Epithelial cell of proximal tubule (primary cell): ENCODE measurements around the gene DVL2. TPM values are rescaled to one million over a fixed set of nuclear protein-coding genes. Genes with fewer than 3 reads are reported as not detected.

ENCODE experiments used
- DNase-seq: peaks from one replicate; pipeline ENCODE4 v3.0.0-alpha.2; 2011; ENCODE audit warnings: low read depth
- H3K4me3 ChIP-seq: 2 replicates; pipeline ENCODE4 v1.5.1; 2011; ENCODE audit warnings: low read depth, mild to moderate bottlenecking, low read length
- total RNA-seq: library from RNA; depleted of rRNA; stranded (reverse); fragments of >200 nt; gene quantifications from 2 replicates; pipeline ENCODE4 v1.2.3, GENCODE V29; 2015
- TF ChIP-seq, protein P1 (sequence below): conservative IDR thresholded peaks from 2 replicates; pipeline ENCODE4 v1.5.1; 2012; ENCODE audit warnings: low read depth, mild to moderate bottlenecking, low read length

DVL2 gene
- total RNA-seq, 1 donor from 2014 or later, result 46.5 TPM

- peak overlapping the region; percentile 82 for H3K4me3 ChIP-seq
- TF ChIP-seq, protein P1, sequence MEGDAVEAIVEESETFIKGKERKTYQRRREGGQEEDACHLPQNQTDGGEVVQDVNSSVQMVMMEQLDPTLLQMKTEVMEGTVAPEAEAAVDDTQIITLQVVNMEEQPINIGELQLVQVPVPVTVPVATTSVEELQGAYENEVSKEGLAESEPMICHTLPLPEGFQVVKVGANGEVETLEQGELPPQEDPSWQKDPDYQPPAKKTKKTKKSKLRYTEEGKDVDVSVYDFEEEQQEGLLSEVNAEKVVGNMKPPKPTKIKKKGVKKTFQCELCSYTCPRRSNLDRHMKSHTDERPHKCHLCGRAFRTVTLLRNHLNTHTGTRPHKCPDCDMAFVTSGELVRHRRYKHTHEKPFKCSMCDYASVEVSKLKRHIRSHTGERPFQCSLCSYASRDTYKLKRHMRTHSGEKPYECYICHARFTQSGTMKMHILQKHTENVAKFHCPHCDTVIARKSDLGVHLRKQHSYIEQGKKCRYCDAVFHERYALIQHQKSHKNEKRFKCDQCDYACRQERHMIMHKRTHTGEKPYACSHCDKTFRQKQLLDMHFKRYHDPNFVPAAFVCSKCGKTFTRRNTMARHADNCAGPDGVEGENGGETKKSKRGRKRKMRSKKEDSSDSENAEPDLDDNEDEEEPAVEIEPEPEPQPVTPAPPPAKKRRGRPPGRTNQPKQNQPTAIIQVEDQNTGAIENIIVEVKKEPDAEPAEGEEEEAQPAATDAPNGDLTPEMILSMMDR, result no peak
- DNase-seq, result no peak
Observed at GRCh38 chr17:7241090-7241733, 6.9 kb upstream of the DVL2 start.

GRCh38 chr17:7240375-7240774, 6.1 kb upstream of the DVL2 start:
- DNase-seq, result no peak
- TF ChIP-seq, protein P1, result no peak

DNA sequence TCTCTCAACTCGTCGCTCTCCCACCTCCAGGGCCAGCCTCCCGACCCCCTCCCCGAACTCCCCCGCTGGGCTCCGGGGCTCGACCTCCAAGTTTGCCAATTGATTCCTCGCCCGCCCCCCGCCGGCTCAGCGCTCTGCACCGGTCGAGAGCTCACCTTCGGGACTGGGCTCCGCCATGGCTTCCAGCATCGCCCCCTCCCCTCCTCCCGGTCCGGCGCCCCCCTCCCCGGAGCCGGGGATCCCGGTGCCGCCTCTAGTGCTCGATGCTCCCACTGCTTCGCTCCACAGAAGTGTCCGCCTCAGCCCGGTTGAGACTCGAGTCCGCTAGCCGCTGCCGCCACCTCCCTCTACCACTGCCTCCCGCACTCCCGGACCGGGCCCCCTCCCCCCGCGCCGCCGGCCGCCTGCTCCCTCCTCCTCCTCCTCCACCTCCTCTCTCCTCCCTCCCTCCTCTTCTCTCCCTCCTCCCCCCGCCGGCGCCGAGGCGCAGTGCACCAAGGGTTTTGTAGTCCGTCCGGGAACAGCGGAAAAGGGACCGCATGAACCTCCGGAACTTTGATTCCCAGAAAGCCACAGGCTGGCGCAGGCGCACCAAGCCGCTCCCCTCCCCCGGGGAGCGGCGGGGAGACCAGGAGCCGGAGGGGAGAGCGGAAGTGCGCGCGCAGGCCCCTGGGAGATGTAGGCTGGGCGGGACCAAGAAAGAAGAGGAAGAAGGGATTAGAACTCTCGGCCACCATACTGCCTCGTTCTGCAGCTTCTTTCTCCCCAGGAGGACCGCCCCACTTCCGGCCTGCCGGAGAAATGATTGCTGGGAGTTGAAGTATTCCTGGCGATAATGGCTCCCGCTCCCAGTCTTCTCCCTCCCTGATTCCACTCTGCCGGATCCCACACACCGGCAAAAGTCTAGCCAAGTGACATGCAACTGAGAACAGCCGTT, 5.0 kb upstream of the DVL2 start, which contains the start of gene PHF23:
Gene PHF23, minus strand, starts transcription at position 367 of the 937 bp plus-strand sequence. Its CDS starts 178 bp downstream, at position 189.
- TF ChIP-seq, protein P1, result no peak
- peak within 1 kb of the TSS; percentile 90 for H3K4me3 ChIP-seq
- peak; percentile 94 for DNase-seq

More at GRCh38 chr17:7240375-7240774, 6.1 kb upstream of the DVL2 start:
- peak overlapping the region; percentile 82 for H3K4me3 ChIP-seq

DNA sequence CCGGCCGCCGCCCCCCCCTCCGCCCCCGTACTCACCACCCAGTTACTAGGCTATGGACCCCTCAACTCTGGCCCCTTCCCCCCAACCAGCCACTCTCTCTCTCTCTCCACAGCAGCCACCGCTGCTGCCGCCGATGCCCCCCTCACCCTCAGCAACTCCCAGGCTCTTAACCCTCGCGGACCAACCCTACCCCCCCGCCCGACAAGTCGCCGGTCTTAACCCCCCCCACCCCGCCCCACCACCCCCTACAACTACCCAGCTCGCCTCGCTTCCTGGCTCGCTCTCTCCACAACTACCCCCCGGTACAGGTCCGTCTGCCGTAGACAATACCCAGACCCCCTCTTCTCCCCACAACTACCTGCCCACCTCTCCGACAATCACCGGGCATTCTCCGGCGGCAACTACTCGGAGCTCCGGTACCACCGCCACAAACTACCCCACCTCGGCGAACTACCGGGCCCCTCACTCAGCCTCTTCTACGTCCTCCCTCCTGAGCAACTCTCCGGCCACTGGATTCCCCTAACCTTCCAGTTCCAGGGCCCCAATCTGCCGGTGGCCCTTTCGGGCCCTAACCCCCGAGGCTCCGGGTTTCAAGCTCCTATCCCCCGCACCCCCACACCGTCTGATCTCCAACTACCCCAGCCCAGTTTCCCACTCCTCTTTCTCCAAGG, 4.2 kb upstream of the DVL2 start:
- DNase-seq, result no peak
- H3K4me3 ChIP-seq, result peak overlapping the region; percentile 90
- TF ChIP-seq, protein P1, result no peak

DNA sequence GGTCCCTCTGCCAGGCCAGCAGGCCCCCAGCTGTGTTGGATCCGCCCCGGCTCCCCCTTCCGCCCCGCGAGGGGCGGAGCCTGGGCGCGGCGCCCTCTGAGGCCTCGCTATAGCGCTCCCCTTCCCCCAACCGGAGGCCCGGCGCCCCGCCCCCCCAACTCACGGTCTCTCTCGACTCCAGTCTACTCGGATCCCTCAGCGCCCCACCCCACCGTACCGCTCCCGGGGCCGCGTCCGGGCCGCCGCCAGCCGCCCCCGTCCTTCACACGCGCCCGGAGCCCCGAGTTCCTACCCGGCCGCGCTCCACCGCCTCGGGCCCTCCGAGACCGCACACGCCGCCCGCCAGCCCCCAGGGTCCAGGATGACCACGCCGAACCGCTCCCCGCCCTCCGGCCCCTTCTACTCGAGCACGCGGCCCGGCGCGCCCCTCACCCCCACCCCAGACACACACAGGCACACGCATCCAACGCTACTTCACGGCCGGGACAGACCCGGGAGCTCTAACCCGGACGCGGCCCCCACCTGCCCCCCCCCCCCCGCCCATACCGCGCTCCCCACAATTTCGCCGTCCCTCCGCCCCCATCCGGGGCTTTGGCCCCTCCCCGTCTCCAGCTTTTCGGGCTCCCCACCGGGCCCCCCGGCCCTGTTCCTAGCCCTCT, 3.6 kb upstream of the DVL2 start:
- DNase-seq, result no peak
- peak overlapping the region; percentile 90 for H3K4me3 ChIP-seq
- TF ChIP-seq, protein P1, result no peak

GRCh38 chr17:7237266-7237760, 3.0 kb upstream of the DVL2 start:
- TF ChIP-seq, protein P1, result no peak
- no peak for DNase-seq
- H3K4me3 ChIP-seq, result peak overlapping the region; percentile 90
